SK-N-SH (cell line): ENCODE results near the gene DNM2. TPM values are rescaled to one million over a fixed set of nuclear protein-coding genes. Genes with fewer than 3 reads are reported as not detected.

Experiments
- CTCF ChIA-PET: fragments of 300-600, 350-600 bp; formaldehyde crosslinking; extraction: SDS; loops from one replicate; lab custom pipeline; 2021; lab: Yijun Ruan, JAX
- POLR2A ChIA-PET: fragments of 350-600 bp; sonication (Branson Sonifier 250); formaldehyde crosslinking; extraction: SDS; loops from one replicate; lab custom pipeline; 2020; ENCODE audit warnings: antibody characterized with exemption, inconsistent platforms; lab: Yijun Ruan, JAX
- DNase-seq: peaks from one replicate; pipeline ENCODE4 v3.0.0; 2012
- H2AFZ ChIP-seq: fragments of 200-600 bp; sonication (generic); 2 replicates; pipeline ENCODE4 v1.8.1; 2016; ENCODE audit warnings: antibody characterized with exemption, mild to moderate bottlenecking, low read depth
- H3F3A ChIP-seq: fragments of 200-600 bp; sonication (generic); replicated peaks from 2 replicates; pipeline ENCODE3; 2016; ENCODE audit warnings: antibody characterized with exemption, mild to moderate bottlenecking; ENCODE audit not compliant: insufficient read depth
- H3K27ac ChIP-seq, 2 experiments: fragments of 200-500 bp in 1 of 2; fragments of 200-600 bp in 1 of 2; sonication (Bioruptor generic) in 1 of 2; sonication (generic), shearing (Covaris generic) in 1 of 2; 2 replicates each; pipeline versions ENCODE4 v1.5.1 to v1.6.1; 2014 to 2016; ENCODE audit warnings: low read depth in 2 of 2, inconsistent platforms in 1 of 2, low read length in 1 of 2, mild to moderate bottlenecking in 1 of 2, mixed read lengths in 1 of 2
- H3K27me3 ChIP-seq: fragments of 200-600 bp; sonication (generic), shearing (Covaris generic); 2 replicates; pipeline ENCODE4 v1.6.1; 2016; ENCODE audit warnings: mixed run types; ENCODE audit not compliant: insufficient read depth
- H3K36me3 ChIP-seq, 2 experiments: fragments of 200-500 bp in 1 of 2; fragments of 200-600 bp in 1 of 2; sonication (Bioruptor generic) in 1 of 2; sonication (generic) in 1 of 2; replicated peaks in 1 of 2; 2 replicates each; pipeline versions ENCODE3 to v1.5.1; 2014 to 2016; ENCODE audit warnings: low read length in 1 of 2, mild to moderate bottlenecking in 1 of 2; ENCODE audit not compliant: insufficient read depth in 2 of 2, control insufficient read depth in 1 of 2
- H3K4me1 ChIP-seq, 2 experiments: fragments of 200-500 bp in 1 of 2; fragments of 200-600 bp in 1 of 2; sonication (Bioruptor generic) in 1 of 2; sonication (generic), shearing (Covaris generic) in 1 of 2; 2 replicates each; pipeline versions ENCODE4 v1.5.1 to v1.6.1; 2014 to 2016; ENCODE audit warnings: low read depth in 1 of 2, low read length in 1 of 2, mixed run types in 1 of 2; ENCODE audit not compliant: insufficient read depth in 2 of 2, control insufficient read depth in 1 of 2
- H3K4me2 ChIP-seq: fragments of 200-600 bp; sonication (generic), shearing (Covaris generic); 2 replicates; pipeline ENCODE4 v1.6.1; 2017; ENCODE audit warnings: mixed run types
- H3K4me3 ChIP-seq, 2 experiments: fragments of 200-500 bp in 1 of 2; fragments of 200-600 bp in 1 of 2; sonication (Bioruptor generic) in 1 of 2; sonication (generic), shearing (Covaris generic) in 1 of 2; 2 replicates each; pipeline versions ENCODE4 v1.5.1 to v1.8.1; 2014 to 2016; ENCODE audit warnings: low read depth in 2 of 2, inconsistent platforms in 1 of 2, low read length in 1 of 2, mild to moderate bottlenecking in 1 of 2, mixed read lengths in 1 of 2, moderate library complexity in 1 of 2
- H3K79me2 ChIP-seq: fragments of 200-600 bp; sonication (generic); 2 replicates; pipeline ENCODE4 v1.8.1; 2017; ENCODE audit warnings: mild to moderate bottlenecking; ENCODE audit not compliant: insufficient read depth
- H3K9ac ChIP-seq: fragments of 200-600 bp; sonication (generic); 2 replicates; pipeline ENCODE4 v1.6.1; 2017; ENCODE audit warnings: mixed run types
- H3K9me2 ChIP-seq: fragments of 200-600 bp; sonication (generic); 2 replicates; pipeline ENCODE4 v1.6.1; 2017; ENCODE audit warnings: mixed run types
- H3K9me3 ChIP-seq: fragments of 200-600 bp; sonication (generic); 2 replicates; pipeline ENCODE4 v1.6.1; 2017; ENCODE audit warnings: mixed run types, mild to moderate bottlenecking, moderate library complexity
- H4K20me1 ChIP-seq: fragments of 200-600 bp; sonication (generic); 2 replicates; pipeline ENCODE4 v1.6.1; 2017; ENCODE audit warnings: mild to moderate bottlenecking, mixed run types; ENCODE audit not compliant: insufficient read depth
- CHD2 ChIP-seq: fragments of 150-350 bp; IDR thresholded peaks from 2 replicates; pipeline ENCODE4 v1.6.1; 2018; ENCODE audit warnings: low read length; ENCODE audit not compliant: partially characterized antibody
- ELF1 ChIP-seq: IDR thresholded peaks from 2 replicates; pipeline ENCODE4 v1.4.0; 2012
- EZH2phosphoT487 ChIP-seq: fragments of 200-600 bp; sonication (generic); IDR thresholded peaks from 2 replicates; pipeline ENCODE4 v1.6.1; 2017; ENCODE audit warnings: low read depth, mixed run types, mild to moderate bottlenecking, antibody characterized with exemption, moderate library complexity, borderline replicate concordance
- FOSL2 ChIP-seq: IDR thresholded peaks from 2 replicates; pipeline ENCODE4 v1.4.0; 2012; ENCODE audit warnings: low read depth, mild to moderate bottlenecking, moderate library complexity, borderline replicate concordance
- FOXJ3 ChIP-seq: sonication (generic); formaldehyde crosslinking; IDR thresholded peaks from 2 replicates; pipeline ENCODE4 v1.5.1; 2020; ENCODE audit warnings: mild to moderate bottlenecking, missing genetic modification reagents
- FOXM1 ChIP-seq: IDR thresholded peaks from 2 replicates; pipeline ENCODE4 v1.4.0; 2012; ENCODE audit warnings: low read depth, mild to moderate bottlenecking
- GABPA ChIP-seq: IDR thresholded peaks from 2 replicates; pipeline ENCODE4 v1.4.0; 2012; ENCODE audit warnings: low read depth, mild to moderate bottlenecking
- IRF3 ChIP-seq: fragments of 150-350 bp; IDR thresholded peaks from 2 replicates; pipeline ENCODE4 v1.6.1; 2016; ENCODE audit warnings: mild to moderate bottlenecking, low read depth, low read length
- JUND ChIP-seq: IDR thresholded peaks from 2 replicates; pipeline ENCODE4 v1.4.0; 2012
- MEF2A ChIP-seq: IDR thresholded peaks from 2 replicates; pipeline ENCODE4 v1.4.0; 2012; ENCODE audit warnings: low read depth, borderline replicate concordance
- MXI1 ChIP-seq: IDR thresholded peaks from 2 replicates; pipeline ENCODE4 v1.6.1; 2012; ENCODE audit warnings: mild to moderate bottlenecking, low read depth, low read length, improper control_type of control experiment
- NFIC ChIP-seq: IDR thresholded peaks from 2 replicates; pipeline ENCODE4 v1.4.0; 2012; ENCODE audit warnings: borderline replicate concordance
- NRF1 ChIP-seq: IDR thresholded peaks from 2 replicates; pipeline ENCODE4 v1.6.1; 2012; ENCODE audit warnings: low read depth, mild to moderate bottlenecking, low read length
- POLR2AphosphoS5 ChIP-seq: IDR thresholded peaks from 2 replicates; pipeline ENCODE4 v1.6.1; 2012; ENCODE audit warnings: low read depth, low read length
- RAD21 ChIP-seq: IDR thresholded peaks from 2 replicates; pipeline ENCODE4 v1.6.1; 2012; ENCODE audit warnings: mild to moderate bottlenecking, low read length
- RCOR1 ChIP-seq: fragments of 150-350 bp; IDR thresholded peaks from 2 replicates; pipeline ENCODE4 v1.6.1; 2017; ENCODE audit warnings: antibody characterized with exemption, low read length
- RXRA ChIP-seq: IDR thresholded peaks from 2 replicates; pipeline ENCODE4 v1.4.0; 2012; ENCODE audit warnings: low read depth, mild to moderate bottlenecking, borderline replicate concordance
- TCF12 ChIP-seq: IDR thresholded peaks from 2 replicates; pipeline ENCODE4 v1.4.0; 2012
- YY1 ChIP-seq: IDR thresholded peaks from 2 replicates; pipeline ENCODE4 v1.4.0; 2012; ENCODE audit warnings: low read depth, mild to moderate bottlenecking
- WGBS: methylation state at CpG from one replicate; pipeline ENCODE4 v1.1.6; 2017; ENCODE audit warnings: low lambda C conversion rate; 5-methylcytosine and 5-hydroxymethylcytosine counted together
- polyA plus RNA-seq, 3 experiments: library from polyadenylated mRNA; depleted of rRNA; stranded (reverse); fragments of >200 nt; gene quantifications; 2 replicates each; pipeline ENCODE4 v1.2.3, GENCODE V29; 2012
- TF ChIP-seq, protein P1 (sequence below): IDR thresholded peaks from 2 replicates; pipeline ENCODE4 v1.4.0; 2012; ENCODE audit warnings: low read depth, borderline replicate concordance
- TF ChIP-seq, protein P2 (sequence below): IDR thresholded peaks from 2 replicates; pipeline ENCODE4 v1.4.0; 2012; ENCODE audit warnings: low read depth

DNM2 gene
- polyA plus RNA-seq, 1 of the 3 experiments (the other 2 are of a cell fraction) = 52.5 TPM

DNA sequence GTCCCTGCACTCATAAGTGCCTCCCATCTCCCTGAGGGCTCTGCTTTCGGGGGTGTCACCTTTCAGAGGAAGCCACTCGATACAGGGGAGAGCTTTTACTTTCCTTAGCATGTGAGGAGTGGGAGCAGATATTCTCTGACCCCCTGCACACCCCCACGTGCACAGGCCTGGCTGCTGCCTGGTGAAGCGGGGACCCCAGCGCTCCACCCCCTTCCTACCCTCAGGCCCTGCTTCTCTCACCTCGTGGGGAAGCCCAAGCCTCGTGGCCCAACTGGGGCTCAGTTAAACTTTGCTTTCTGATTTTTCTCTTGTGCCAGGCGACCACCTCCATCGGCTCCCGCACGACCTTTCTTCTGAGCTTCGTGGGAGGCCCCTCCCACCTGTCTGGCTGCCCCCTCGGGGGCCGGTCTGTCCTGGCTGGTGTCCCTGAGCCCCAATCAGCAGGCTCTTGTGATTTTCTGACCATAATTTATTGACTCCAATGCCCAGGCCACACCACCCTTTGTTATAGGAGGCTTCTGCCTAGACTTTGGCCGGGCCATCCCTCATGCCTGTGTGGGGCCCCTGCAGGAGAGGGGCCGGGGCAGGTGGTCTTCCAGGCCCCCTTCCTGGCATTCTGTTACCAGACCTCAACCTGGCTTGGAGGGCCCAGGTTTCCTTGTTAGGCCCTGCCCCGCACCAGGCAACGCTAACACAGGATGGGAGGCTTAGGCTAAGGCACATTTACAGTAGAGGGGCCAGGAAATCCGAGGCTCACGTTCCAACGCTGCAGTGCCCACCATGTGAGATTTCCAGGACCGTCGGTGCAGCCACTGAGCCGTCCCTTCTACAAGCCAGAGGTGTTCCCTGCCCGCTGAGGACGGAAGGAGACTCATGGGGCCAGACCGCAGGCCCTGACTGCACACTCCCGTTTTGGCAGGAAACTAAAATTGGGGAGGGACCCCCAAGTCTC lies 114.4 kb downstream of the DNM2 start:
- 96% methylated on average over 18 of the region's 28 CpGs for WGBS
- no peak for DNase-seq
- no peaks in the 10 kb centered on the region for H3K9me2 ChIP-seq

DNA sequence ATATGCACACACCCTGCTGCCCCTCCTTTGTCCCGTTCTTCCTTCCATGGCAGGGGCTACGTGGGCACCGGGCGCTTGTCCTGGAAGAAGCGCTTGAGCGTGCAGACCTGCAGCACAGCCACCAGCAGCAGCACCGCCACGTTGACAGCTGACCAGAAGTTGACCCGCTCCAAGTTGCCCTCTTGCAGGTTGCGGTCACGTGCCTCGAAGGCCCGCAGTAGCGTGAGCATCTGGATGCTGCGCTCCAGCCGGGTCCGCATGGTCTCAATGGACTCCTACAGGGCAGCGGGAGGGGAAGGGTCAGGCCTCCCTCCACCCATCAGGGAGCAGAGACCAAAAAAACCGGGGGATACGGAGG lies 115.0 kb downstream of the DNM2 start:
- H3K9me3 ChIP-seq = no peaks in the 10 kb centered on the region
- no peak overlapping the region for H3K9ac ChIP-seq
- H3K79me2 ChIP-seq = 0 out of 2 replicates have a peak, but pooled peaks cover 10% of the 10 kb centered on the region
- POLR2A ChIA-PET = no interaction called here
- no peak for TF ChIP-seq IRF3
- TF ChIP-seq FOXJ3 (CRISPR knock-in tag) = no peak
- no peak for TF ChIP-seq GABPA
- no peak for TF ChIP-seq RXRA
- no peak for TF ChIP-seq TCF12
- TF ChIP-seq NFIC = no peak
- no peak for TF ChIP-seq POLR2AphosphoS5
- TF ChIP-seq, protein P1, sequence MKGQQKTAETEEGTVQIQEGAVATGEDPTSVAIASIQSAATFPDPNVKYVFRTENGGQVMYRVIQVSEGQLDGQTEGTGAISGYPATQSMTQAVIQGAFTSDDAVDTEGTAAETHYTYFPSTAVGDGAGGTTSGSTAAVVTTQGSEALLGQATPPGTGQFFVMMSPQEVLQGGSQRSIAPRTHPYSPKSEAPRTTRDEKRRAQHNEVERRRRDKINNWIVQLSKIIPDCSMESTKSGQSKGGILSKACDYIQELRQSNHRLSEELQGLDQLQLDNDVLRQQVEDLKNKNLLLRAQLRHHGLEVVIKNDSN = no peak
- no peak for TF ChIP-seq RAD21
- TF ChIP-seq ELF1 = no peak
- TF ChIP-seq YY1 = no peak
- peaks cover 10% of the 10 kb centered on the region for H3F3A ChIP-seq
- WGBS = 97% methylated on average over 6 of the region's 20 CpGs
- CTCF ChIA-PET = interaction anchor here (1.0 kb wide), 3 partner anchors 28 to 38 kb away, joined by 3 read pairs; no protein-coding TSS in a partner anchor
- H2AFZ ChIP-seq = no peak overlapping the region
- no peaks in the 10 kb centered on the region for H4K20me1 ChIP-seq
- no peak overlapping the region for H3K27ac ChIP-seq
- peaks cover 8 to 24% of the 10 kb centered on the region in 2 experiments for H3K36me3 ChIP-seq
- peaks cover 0 to 13% of the 10 kb centered on the region in 2 experiments; a peak in 1 of 4 replicates for H3K4me1 ChIP-seq
- H3K4me3 ChIP-seq = no peak overlapping the region
- H3K9me2 ChIP-seq = no peaks in the 10 kb centered on the region
- no peaks in the 10 kb centered on the region for H3K27me3 ChIP-seq
- H3K4me2 ChIP-seq = no peak overlapping the region
- DNase-seq = no peak

More for the DNA sequence above, 114.4 kb downstream of the DNM2 start:
- Histone ChIP-seq H4K20me1 (no peaks in the 10 kb centered on the region), H3K4me1 (peaks cover 0 to 13% of the 10 kb centered on the region in 2 experiments; a peak in 1 of 4 replicates), H3F3A (peaks cover 10% of the 10 kb centered on the region), H3K9ac (no peak overlapping the region), H3K27me3 (no peaks in the 10 kb centered on the region), H3K36me3 (peaks cover 8 to 24% of the 10 kb centered on the region in 2 experiments), H3K9me3 (no peaks in the 10 kb centered on the region), H3K4me3 (no peak overlapping the region), H2AFZ (no peak overlapping the region), H3K79me2 (0 out of 2 replicates have a peak, but pooled peaks cover 10% of the 10 kb centered on the region), H3K27ac (no peak overlapping the region), H3K4me2 (no peak overlapping the region)
- POLR2A ChIA-PET = interaction anchor here (1.0 kb wide), 1 partner anchor 14 kb away, joined by 3 read pairs; no protein-coding TSS in a partner anchor
- CTCF ChIA-PET = interaction anchor here (1.0 to 2.1 kb wide), 3 partner anchors 32 to 39 kb away, joined by 3 to 7 read pairs (median 3); no protein-coding TSS in a partner anchor
- TF ChIP-seq RXRA (no peak), FOXJ3 (CRISPR knock-in tag) (no peak), MEF2A (no peak), FOXM1 (no peak), ELF1 (no peak), EZH2phosphoT487 (no peak), YY1 (no peak), FOSL2 (no peak), JUND (no peak), NFIC (no peak), RCOR1 (no peak), NRF1 (no peak), MXI1 (no peak), CHD2 (no peak)
- TF ChIP-seq, protein P2, sequence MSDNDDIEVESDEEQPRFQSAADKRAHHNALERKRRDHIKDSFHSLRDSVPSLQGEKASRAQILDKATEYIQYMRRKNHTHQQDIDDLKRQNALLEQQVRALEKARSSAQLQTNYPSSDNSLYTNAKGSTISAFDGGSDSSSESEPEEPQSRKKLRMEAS = no peak
